Measurements from ENCODE around the gene SCNN1G.
"Not testable (repeated sequence)": the region's sequence is repeated elsewhere in the genome, so short reads cannot be mapped to it uniquely, and the experiment has no call there.

The SCNN1G gene

DNA sequence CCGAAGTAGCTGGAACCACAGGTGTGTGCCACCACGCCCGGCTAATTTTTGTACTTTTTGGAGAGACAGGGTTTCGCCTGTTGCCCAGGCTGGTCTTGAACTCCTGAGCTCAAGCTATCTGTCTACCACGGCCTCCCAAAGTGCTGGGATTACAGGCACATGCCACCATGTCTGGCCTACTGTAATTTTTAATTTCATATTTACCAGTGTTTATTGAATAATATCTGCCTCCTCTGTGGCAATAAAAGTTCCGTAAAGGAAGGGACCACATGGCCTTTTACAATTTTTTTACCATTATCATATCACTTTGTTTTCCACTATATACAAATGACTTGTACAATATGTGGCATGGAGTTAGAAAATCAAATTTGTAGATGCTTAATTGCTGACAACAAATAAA, 41.0 kb upstream of the SCNN1G start:
- no peak overlapping the region for H3K4me3 ChIP-seq (ENCODE audit: low read depth, low read length)
- TF ChIP-seq CTCF (IDR thresholded peaks at IDR 0.05; ENCODE audit: low read depth, low read length): no peak

DNA sequence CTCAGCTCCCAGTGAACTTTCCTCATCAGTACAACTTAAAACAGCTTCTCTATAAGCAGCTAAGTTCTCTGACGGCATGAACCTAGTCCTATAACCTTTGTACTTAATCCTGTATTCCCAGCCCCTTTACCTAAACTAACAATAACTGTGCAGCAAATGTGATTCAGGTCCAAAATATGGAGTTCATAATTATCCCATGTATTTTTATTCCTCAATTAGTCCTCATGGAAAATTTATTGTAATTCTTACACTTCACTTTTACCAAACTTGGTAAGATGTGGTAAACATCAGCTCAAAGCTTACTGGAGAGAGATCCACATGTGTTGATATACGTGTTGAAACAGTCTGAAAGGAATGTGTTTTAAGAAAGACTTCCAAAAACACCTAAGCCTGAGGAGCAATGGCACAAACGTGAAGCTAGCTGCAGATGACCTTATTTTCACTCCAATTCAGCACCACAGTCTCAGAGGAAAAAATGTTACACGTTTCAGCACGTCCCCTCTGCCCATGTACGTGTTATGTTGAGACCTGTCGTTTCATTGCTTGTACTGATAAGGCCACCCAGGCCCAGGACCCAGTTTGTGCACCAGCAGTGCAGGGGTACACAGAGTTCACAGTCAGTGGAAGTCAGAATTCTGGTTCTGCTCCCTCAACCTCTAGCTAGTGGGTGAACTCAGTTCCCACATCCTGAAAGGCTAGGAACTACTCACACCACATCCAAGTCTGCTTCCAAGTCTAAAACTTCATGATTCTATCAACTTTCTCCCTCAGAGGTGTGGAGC, 40.4 kb upstream of the SCNN1G start:
- no peak for TF ChIP-seq CTCF (IDR thresholded peaks at IDR 0.05; ENCODE audit: low read depth, low read length)
- no peak overlapping the region for H3K4me3 ChIP-seq (ENCODE audit: low read depth, low read length)

GRCh38 chr16:23143391-23143790, 39.2 kb upstream of the SCNN1G start:
- TF ChIP-seq CTCF (IDR thresholded peaks at IDR 0.05; ENCODE audit: low read depth, low read length): no peak
- H3K4me3 ChIP-seq (ENCODE audit: low read depth, low read length): no peak overlapping the region

DNA sequence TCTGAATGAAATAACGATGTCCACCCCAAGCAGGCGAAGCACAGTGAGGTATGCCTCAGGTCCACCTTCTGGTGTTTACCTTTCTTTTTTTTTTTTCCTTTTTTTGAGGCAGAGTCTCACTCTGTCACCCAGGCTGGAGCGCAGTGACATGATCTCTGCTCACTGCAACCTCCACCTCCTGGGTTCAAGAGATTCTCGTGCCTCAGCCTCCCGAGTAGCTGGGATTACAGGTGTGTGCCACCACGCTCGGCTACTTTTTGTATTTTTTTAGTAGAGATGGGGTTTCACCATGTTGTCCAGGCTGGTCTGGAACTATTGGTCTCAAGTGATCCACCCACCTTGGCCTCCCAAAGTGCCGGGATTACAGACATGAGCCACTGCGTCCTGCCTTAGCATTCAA, 38.2 kb upstream of the SCNN1G start:
- not testable (repeated sequence) for H3K4me3 ChIP-seq (ENCODE audit: low read depth, low read length)

- no peak for TF ChIP-seq CTCF (IDR thresholded peaks at IDR 0.05; ENCODE audit: low read depth, low read length)
- H3K4me3 ChIP-seq (ENCODE audit: low read depth, low read length): no peak overlapping the region
Observed at GRCh38 chr16:23145186-23145585, 37.4 kb upstream of the SCNN1G start.

- TF ChIP-seq CTCF (IDR thresholded peaks at IDR 0.05; ENCODE audit: low read depth, low read length): no peak
- H3K4me3 ChIP-seq (ENCODE audit: low read depth, low read length): no peak overlapping the region
Observed at GRCh38 chr16:23145608-23146007, 36.9 kb upstream of the SCNN1G start.

- no peak overlapping the region for H3K4me3 ChIP-seq (ENCODE audit: low read depth, low read length)
Observed at GRCh38 chr16:23146877-23147601, 35.5 kb upstream of the SCNN1G start.

More at GRCh38 chr16:23146877-23147601, 35.5 kb upstream of the SCNN1G start:
- TF ChIP-seq CTCF (IDR thresholded peaks at IDR 0.05; ENCODE audit: low read depth, low read length): no peak

Measured in WI38 (cell line).